HUES6 (cell line): ENCODE results near the gene LRRC27.

Source experiments
- H3K27ac ChIP-seq: 2 replicates; pipeline ENCODE4 v1.7.0; 2013; ENCODE audit warnings: low read depth, mild to moderate bottlenecking, low read length, inconsistent platforms
- H3K27me3 ChIP-seq: 2 replicates; pipeline ENCODE4 v1.6.1; 2013; ENCODE audit warnings: low read length; ENCODE audit not compliant: control insufficient read depth, insufficient read depth
- H3K36me3 ChIP-seq: 2 replicates; pipeline ENCODE4 v1.6.1; 2013; ENCODE audit warnings: low read length; ENCODE audit not compliant: control insufficient read depth, insufficient read depth
- H3K4me1 ChIP-seq: 2 replicates; pipeline ENCODE4 v1.6.1; 2013; ENCODE audit warnings: low read length; ENCODE audit not compliant: control insufficient read depth, insufficient read depth
- H3K4me3 ChIP-seq: 2 replicates; pipeline ENCODE4 v1.5.1; 2013; ENCODE audit warnings: low read depth, low read length
- H3K9ac ChIP-seq: one replicate; pipeline ENCODE4 v1.6.1; 2013; ENCODE audit warnings: mild to moderate bottlenecking, low read length
- H3K9me3 ChIP-seq: 2 replicates; pipeline ENCODE4 v1.6.1; 2013; ENCODE audit warnings: low read depth, low read length; ENCODE audit not compliant: control insufficient read depth, insufficient read depth

The LRRC27 gene

GRCh38 chr10:132401401-132402118 lies 69.6 kb downstream of the LRRC27 start:
- Histone ChIP-seq H3K4me3 (no peak overlapping the region), H3K4me1 (peaks cover 18% of the 10 kb centered on the region; the same call in 1 of the 2 replicates), H3K36me3 (peaks cover 12% of the 10 kb centered on the region), H3K27me3 (peaks cover 8% of the 10 kb centered on the region), H3K27ac (no peak overlapping the region), H3K9ac (no peak overlapping the region), H3K9me3 (no peaks in the 10 kb centered on the region)

GRCh38 chr10:132402781-132403241 lies 70.8 kb downstream of the LRRC27 start:
- peaks cover 5% of the 10 kb centered on the region; the same call in 1 of the 2 replicates for H3K27me3 ChIP-seq
- H3K4me3 ChIP-seq: no peak overlapping the region

GRCh38 chr10:132403511-132404168 lies 71.6 kb downstream of the LRRC27 start:
- no peaks in the 10 kb centered on the region for H3K27me3 ChIP-seq
- H3K4me3 ChIP-seq: no peak overlapping the region
- peaks cover 12% of the 10 kb centered on the region for H3K36me3 ChIP-seq
- H3K4me1 ChIP-seq: peaks cover 29% of the 10 kb centered on the region
- no peaks in the 10 kb centered on the region for H3K9me3 ChIP-seq
- no peak overlapping the region for H3K27ac ChIP-seq
- H3K9ac ChIP-seq: no peak overlapping the region

More at GRCh38 chr10:132402781-132403241, 70.8 kb downstream of the LRRC27 start:
- no peak overlapping the region for H3K27ac ChIP-seq
- H3K4me1 ChIP-seq: peaks cover 27% of the 10 kb centered on the region
- peaks cover 12% of the 10 kb centered on the region for H3K36me3 ChIP-seq
- no peaks in the 10 kb centered on the region for H3K9me3 ChIP-seq
- H3K9ac ChIP-seq: no peak overlapping the region

GRCh38 chr10:132404169-132404880 lies 72.3 kb downstream of the LRRC27 start:
- H3K4me3 ChIP-seq: no peak overlapping the region
- no peak overlapping the region for H3K9ac ChIP-seq
- H3K27me3 ChIP-seq: no peaks in the 10 kb centered on the region
- H3K9me3 ChIP-seq: no peaks in the 10 kb centered on the region
- peaks cover 36% of the 10 kb centered on the region for H3K4me1 ChIP-seq
- H3K36me3 ChIP-seq: peaks cover 12% of the 10 kb centered on the region
- no peak overlapping the region for H3K27ac ChIP-seq

- no peak overlapping the region for H3K4me3 ChIP-seq
- peak overlapping the region; percentile 43; the same call in 1 of the 2 replicates for H3K27ac ChIP-seq
- H3K4me1 ChIP-seq: peaks cover 42% of the 10 kb centered on the region
Observed at GRCh38 chr10:132404911-132405462, 73.0 kb downstream of the LRRC27 start.

GRCh38 chr10:132405463-132405991 lies 73.5 kb downstream of the LRRC27 start:
- Histone ChIP-seq H3K9ac (no peak overlapping the region), H3K4me3 (no peak overlapping the region), H3K4me1 (peaks cover 39% of the 10 kb centered on the region), H3K9me3 (no peaks in the 10 kb centered on the region), H3K36me3 (peaks cover 12% of the 10 kb centered on the region), H3K27me3 (no peaks in the 10 kb centered on the region), H3K27ac (peak overlapping the region; percentile 43; the same call in 1 of the 2 replicates)

More at GRCh38 chr10:132404911-132405462, 73.0 kb downstream of the LRRC27 start:
- Histone ChIP-seq H3K9ac (no peak overlapping the region), H3K36me3 (peaks cover 12% of the 10 kb centered on the region), H3K27me3 (no peaks in the 10 kb centered on the region), H3K9me3 (no peaks in the 10 kb centered on the region)

- peaks cover 12% of the 10 kb centered on the region for H3K36me3 ChIP-seq
- H3K4me1 ChIP-seq: peaks cover 38% of the 10 kb centered on the region
- no peak overlapping the region for H3K4me3 ChIP-seq
- 0 out of 2 replicates have a peak overlapping the region, but pooled peaks have one; percentile 86 for H3K27ac ChIP-seq
- no peak overlapping the region for H3K9ac ChIP-seq
- H3K9me3 ChIP-seq: no peaks in the 10 kb centered on the region
- H3K27me3 ChIP-seq: no peaks in the 10 kb centered on the region
Observed at GRCh38 chr10:132406181-132406580, 74.2 kb downstream of the LRRC27 start.

- peaks cover 12% of the 10 kb centered on the region for H3K36me3 ChIP-seq
- H3K27me3 ChIP-seq: no peaks in the 10 kb centered on the region
- H3K4me1 ChIP-seq: peaks cover 44% of the 10 kb centered on the region
- no peak overlapping the region for H3K4me3 ChIP-seq
- H3K27ac ChIP-seq: peak overlapping the region; percentile 86; the same call in 1 of the 2 replicates
- H3K9me3 ChIP-seq: no peaks in the 10 kb centered on the region
- no peak overlapping the region for H3K9ac ChIP-seq
Observed at GRCh38 chr10:132406750-132407149, 74.8 kb downstream of the LRRC27 start.

GRCh38 chr10:132407243-132407746 lies 75.3 kb downstream of the LRRC27 start:
- peak overlapping the region; percentile 86 for H3K27ac ChIP-seq
- peaks cover 49% of the 10 kb centered on the region for H3K4me1 ChIP-seq
- H3K9me3 ChIP-seq: no peaks in the 10 kb centered on the region
- peak overlapping the region; percentile 18; the same call in 1 of the 2 replicates for H3K4me3 ChIP-seq
- H3K36me3 ChIP-seq: peaks cover 12% of the 10 kb centered on the region
- peak overlapping the region; percentile 55 for H3K9ac ChIP-seq
- no peaks in the 10 kb centered on the region for H3K27me3 ChIP-seq

- H3K9ac ChIP-seq: peak overlapping the region; percentile 55
- H3K4me1 ChIP-seq: peaks cover 55% of the 10 kb centered on the region
- H3K27me3 ChIP-seq: no peaks in the 10 kb centered on the region
- peak overlapping the region; percentile 21; the same call in 1 of the 2 replicates for H3K4me3 ChIP-seq
- peak overlapping the region; percentile 86 for H3K27ac ChIP-seq
- no peaks in the 10 kb centered on the region for H3K9me3 ChIP-seq
- peaks cover 12% of the 10 kb centered on the region for H3K36me3 ChIP-seq
Observed at GRCh38 chr10:132407846-132408278, 75.9 kb downstream of the LRRC27 start.
